GM19238 (cell line): ENCODE results near the gene GRIK4.
"Not testable (repeated sequence)": the region's sequence is repeated elsewhere in the genome, so short reads cannot be mapped to it uniquely, and the experiment has no call there.

Source experiments
- DNase-seq: peaks from one replicate; pipeline ENCODE4 v3.0.0; 2011; ENCODE audit warnings: low spot score; ENCODE audit not compliant: insufficient read length

The GRIK4 gene

GRCh38 chr11:120511116-120511819, at the start of gene GRIK4:
Gene GRIK4 (plus strand): TSS chr11:120511748. CDS start chr11:120660319, 148,571 bp downstream.
- peak; percentile 95 for DNase-seq

GRCh38 chr11:120462825-120463224, 48.7 kb upstream of the GRIK4 start:
- no peak for DNase-seq

- no peak for DNase-seq
Observed at GRCh38 chr11:120465921-120466534, 45.5 kb upstream of the GRIK4 start.

GRCh38 chr11:120467627-120468026, 43.9 kb upstream of the GRIK4 start:
- DNase-seq: no peak

- no peak for DNase-seq
Observed at GRCh38 chr11:120471131-120471530, 40.4 kb upstream of the GRIK4 start.

GRCh38 chr11:120471994-120472393, 39.6 kb upstream of the GRIK4 start:
- DNase-seq: no peak

- no peak for DNase-seq
Observed at GRCh38 chr11:120473503-120473902, 38.0 kb upstream of the GRIK4 start.

GRCh38 chr11:120482149-120482548, 29.4 kb upstream of the GRIK4 start:
- DNase-seq: no peak

GRCh38 chr11:120484722-120485121, 26.8 kb upstream of the GRIK4 start:
- DNase-seq: no peak

- DNase-seq: no peak
Observed at GRCh38 chr11:120486138-120486537, 25.4 kb upstream of the GRIK4 start.

- no peak for DNase-seq
Observed at GRCh38 chr11:120489799-120490198, 21.7 kb upstream of the GRIK4 start.

- no peak for DNase-seq
Observed at GRCh38 chr11:120492486-120492885, 19.1 kb upstream of the GRIK4 start.

GRCh38 chr11:120494595-120494994, 17.0 kb upstream of the GRIK4 start:
- no peak for DNase-seq

- DNase-seq: no peak
Observed at GRCh38 chr11:120499088-120499487, 12.5 kb upstream of the GRIK4 start.

- DNase-seq: no peak
Observed at GRCh38 chr11:120499859-120500258, 11.7 kb upstream of the GRIK4 start.

GRCh38 chr11:120500414-120501071, 11.0 kb upstream of the GRIK4 start:
- DNase-seq: no peak

GRCh38 chr11:120501440-120501839, 10.1 kb upstream of the GRIK4 start:
- DNase-seq: no peak

- DNase-seq: no peak
Observed at GRCh38 chr11:120501976-120502755, 9.4 kb upstream of the GRIK4 start.

- not testable (repeated sequence) for DNase-seq
Observed at GRCh38 chr11:120503529-120503928, 8.0 kb upstream of the GRIK4 start.

- DNase-seq: no peak
Observed at GRCh38 chr11:120505801-120506425, 5.6 kb upstream of the GRIK4 start.

GRCh38 chr11:120509346-120510053, 2.0 kb upstream of the GRIK4 start:
- no peak for DNase-seq
